GM21528 (cell line): ENCODE results near the gene DRC7.
"Not testable (repeated sequence)": the region's sequence is repeated elsewhere in the genome, so short reads cannot be mapped to it uniquely, and the experiment has no call there.

Experiments used
- ATAC-seq: cut with Tn5 transposase; IDR thresholded peaks from one replicate; pipeline ENCODE4 v1.9.1; 2021; ENCODE audit warnings: mild to moderate bottlenecking, moderate library complexity; ENCODE audit not compliant: unreplicated experiment, low FRiP score

DRC7 gene

GRCh38 chr16:57708168-57708567 is 13.6 kb downstream of the DRC7 start:
- ATAC-seq = no peak

DNA sequence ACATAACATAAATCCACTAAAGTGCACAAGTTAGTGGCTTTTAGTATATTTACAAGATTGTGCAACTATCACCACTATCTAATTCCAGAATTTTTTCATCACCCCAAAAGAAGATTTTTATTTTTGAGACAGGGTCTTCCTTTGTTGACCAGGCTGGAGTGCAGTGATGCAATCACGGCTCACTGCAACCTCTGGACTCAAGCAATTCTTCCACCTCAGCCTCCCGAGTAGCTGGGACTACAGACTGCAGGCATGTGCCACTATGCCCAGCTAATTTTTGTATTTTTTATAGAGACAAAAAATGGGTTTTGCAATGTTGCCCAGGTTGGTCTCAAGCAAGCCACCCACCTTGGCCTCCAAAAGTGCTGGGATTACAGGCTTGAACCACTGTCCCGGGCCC is 15.1 kb downstream of the DRC7 start:
- no peak for ATAC-seq

DNA sequence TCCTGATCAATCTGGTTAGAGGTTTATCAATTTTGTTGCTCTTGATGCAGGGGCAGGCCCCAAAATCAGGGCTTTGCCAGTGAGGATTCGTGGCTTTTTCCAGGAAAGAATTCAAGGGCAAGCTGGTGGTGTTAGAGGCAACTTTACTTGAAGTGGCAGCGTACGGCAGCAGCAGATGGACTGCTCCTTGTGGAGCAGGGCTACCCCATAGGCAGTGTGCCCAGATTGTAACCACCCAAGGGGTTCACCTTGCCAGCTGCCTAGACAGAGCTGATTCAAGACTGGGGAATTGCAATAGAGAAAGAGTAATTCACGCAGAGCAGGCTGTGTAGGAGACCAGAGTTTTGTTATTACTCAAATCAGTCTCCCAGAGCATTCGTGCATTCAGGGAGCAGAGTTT is 16.7 kb downstream of the DRC7 start:
- no peak for ATAC-seq

DNA sequence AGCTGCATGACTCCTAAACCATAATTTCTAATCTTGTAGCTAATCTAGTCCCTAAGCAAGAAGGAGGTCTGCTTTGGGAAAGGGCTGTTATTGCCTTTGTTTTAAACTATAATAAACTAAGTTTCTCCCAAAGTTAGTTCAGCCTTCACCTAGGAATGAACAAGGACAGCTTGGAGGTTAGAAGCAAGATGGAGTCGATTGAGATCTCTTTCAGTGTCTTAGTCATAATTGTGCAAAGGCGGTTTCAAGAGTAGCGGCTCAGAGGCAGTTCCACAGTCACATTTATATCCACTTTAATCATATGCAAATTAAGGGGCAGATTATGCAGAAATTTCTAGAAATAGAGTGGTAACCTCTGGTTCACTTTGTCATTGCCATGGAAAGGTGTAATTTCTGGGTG is 17.4 kb downstream of the DRC7 start:
- ATAC-seq = no peak

GRCh38 chr16:57712569-57712968 is 18.0 kb downstream of the DRC7 start:
- ATAC-seq = not testable (repeated sequence)

GRCh38 chr16:57713596-57713995 is 19.0 kb downstream of the DRC7 start:
- ATAC-seq = no peak

- ATAC-seq = no peak
Measured at GRCh38 chr16:57714047-57714446, 19.4 kb downstream of the DRC7 start.

DNA sequence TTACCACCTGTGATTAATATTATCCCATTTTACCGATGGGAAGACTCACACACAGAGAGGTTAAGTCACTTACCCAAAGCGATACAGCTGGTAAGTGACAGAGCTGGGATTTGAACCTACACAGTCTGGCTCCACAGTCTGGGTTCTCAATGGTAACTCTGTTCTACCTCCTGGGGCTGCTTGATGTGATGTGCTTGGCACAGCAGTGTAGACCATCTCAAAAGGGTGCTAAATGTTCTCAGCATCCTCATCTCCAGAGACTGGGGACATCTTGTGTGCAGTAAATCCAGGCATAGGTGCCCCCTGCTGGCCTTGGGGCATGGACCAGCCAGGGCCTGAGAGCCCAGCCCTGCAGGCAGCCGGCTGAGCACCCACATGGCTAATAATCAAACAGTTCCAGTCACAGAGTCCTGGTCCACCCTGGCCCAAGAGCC is 25.6 kb downstream of the DRC7 start:
- ATAC-seq = no peak

- ATAC-seq = no peak
Measured at GRCh38 chr16:57721356-57722209, 27.0 kb downstream of the DRC7 start.

GRCh38 chr16:57722210-57722499 is 27.5 kb downstream of the DRC7 start:
- ATAC-seq = no peak

- no peak for ATAC-seq
Measured at GRCh38 chr16:57722651-57723050, 28.0 kb downstream of the DRC7 start.

DNA sequence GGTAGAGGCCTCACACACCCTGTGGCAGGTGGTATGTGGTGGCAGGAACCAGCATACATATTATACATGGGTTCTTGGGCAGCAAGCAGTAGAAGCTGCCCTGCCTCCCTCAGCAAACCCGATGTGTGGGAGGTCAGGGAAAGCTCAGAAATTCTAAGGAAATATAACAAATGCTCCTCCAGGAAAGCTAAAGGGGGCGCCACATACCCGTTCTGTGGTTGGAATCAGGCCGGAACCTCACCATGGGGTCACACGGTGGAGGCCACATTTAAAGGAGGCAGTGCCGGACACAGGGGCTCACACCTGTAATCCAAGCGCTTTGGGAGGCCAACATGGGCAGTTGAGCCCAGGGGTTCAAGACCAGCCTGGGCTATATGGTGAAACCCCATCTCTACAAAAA is 28.6 kb downstream of the DRC7 start:
- no peak for ATAC-seq

DNA sequence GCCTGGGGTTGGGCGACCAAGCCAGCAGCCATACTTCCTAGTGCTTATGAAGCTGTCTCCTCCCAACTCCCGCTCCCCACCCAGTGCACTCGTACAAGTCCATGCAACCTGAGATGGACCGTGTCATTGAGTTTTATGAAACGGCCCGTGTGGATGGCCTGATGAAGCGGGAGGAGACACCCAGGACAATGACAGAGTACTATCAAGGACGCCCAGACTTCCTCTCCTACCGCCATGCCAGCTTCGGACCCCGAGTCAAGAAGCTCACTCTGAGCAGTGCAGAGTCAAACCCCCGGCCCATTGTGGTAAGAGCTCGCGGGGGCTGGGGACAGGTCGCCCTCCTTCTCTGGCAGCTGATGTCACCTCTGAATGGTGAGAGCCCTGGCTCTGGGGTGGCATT is 29.9 kb downstream of the DRC7 start:
- no peak for ATAC-seq

GRCh38 chr16:57725151-57725550 is 30.5 kb downstream of the DRC7 start:
- no peak for ATAC-seq

DNA sequence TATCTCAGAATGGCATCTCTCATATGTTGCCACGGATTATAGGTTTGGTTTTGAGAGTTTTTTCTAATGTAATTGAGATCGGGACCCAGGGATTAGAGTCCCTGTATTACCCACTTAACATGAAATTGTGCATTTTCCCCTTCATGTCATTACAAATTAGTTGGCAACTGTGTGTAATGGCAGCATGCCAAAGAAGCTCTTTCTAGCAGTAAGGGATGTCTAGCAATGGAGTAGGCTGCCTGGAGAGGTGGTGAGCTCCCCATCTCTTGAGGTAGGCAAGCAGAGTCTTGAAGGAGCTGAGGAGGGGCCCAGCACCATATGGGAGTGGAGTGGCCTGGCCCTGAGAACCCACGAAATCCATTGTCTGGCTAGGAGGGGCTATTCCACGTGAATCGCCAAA is 30.9 kb downstream of the DRC7 start:
- ATAC-seq = no peak

DNA sequence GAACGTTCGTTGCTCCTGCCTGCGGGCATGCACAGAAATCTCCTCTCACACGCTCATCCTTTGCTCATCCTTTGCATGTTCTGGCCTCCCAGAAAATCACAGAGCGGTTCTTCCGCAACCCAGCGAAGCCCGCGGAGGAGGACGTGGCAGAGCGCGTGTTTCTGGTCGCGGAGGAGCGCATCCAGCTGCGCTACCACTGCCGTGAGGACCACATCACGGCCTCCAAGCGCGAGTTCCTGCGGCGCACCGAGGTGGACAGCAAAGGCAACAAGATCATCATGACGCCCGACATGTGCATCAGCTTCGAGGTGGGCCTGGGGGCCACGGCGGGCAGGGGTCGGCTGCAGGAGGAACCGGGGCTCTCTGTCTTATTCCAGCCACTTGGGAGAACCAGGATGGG is 31.4 kb downstream of the DRC7 start:
- ATAC-seq = no peak

DNA sequence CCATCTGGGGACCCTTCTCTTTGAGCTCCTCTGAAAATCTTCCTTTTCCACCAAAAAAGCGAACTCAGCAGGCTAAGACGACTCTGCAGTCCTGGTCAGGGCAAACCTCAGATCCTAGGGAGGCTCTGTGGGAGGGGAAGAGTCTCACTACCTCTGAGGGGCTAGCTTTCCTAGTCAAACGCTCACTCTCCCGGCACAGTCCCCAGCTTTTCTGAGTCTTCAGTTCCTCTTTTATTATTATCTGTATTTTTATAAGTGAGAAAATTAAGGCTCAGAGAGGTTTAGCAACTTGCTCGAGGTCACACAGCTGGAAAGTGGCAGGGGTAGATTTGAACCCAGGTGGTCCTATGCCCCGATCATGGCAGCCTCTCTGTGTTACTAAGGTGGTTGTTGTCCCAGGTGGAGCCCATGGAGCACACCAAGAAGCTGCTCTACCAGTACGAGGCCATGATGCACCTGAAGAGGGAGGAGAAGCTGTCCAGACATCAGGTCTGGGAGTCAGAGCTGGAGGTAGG is 31.9 kb downstream of the DRC7 start:
- no peak for ATAC-seq

GRCh38 chr16:57727610-57728009 is 33.0 kb downstream of the DRC7 start:
- no peak for ATAC-seq

DNA sequence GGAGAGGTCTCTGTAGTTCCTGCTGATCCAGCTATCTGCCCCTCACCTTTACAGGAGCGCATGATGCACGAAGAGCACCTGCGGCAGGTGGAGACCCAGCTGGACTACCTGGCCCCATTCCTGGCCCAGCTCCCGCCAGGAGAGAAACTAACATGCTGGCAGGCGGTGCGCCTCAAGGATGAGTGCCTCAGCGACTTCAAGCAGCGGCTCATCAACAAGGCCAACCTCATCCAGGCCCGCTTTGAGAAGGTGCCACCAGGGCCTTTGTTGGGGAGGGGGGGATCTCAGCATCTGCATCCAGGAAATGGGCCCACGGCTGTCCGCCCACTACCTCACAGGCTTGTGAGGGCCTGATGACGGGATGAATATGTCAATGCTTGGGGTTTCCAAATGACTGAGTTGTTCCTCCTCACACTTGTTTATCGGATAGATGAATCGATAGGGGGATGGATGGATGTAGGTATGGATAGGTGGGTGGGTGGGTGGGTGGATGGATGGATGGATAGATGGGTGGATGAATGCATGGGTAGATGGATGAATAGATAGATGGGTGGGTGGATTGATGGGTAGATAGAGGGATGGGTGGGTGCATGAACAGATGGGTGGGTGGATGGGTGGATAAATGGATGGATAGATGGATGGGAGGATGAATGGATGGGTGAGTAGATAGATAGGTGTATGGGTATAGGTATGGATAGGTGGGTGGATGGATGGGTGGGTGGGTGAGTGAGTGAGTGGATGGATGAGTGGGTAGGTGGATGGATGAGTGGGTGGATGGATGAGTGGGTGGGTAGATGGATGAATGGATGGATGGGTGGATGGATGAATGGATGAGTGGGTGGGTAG is 34.0 kb downstream of the DRC7 start:
- ATAC-seq = no peak

GRCh38 chr16:57729182-57729484 is 34.5 kb downstream of the DRC7 start:
- ATAC-seq = no peak

GRCh38 chr16:57729852-57730251 is 35.2 kb downstream of the DRC7 start:
- ATAC-seq = not testable (repeated sequence)
